RPMI8226 (cell line): ENCODE measurements around the gene POLR2A.

ENCODE experiments used
- DNase-seq: peaks from one replicate; pipeline ENCODE4 v3.0.0-alpha.2; 2015

Gene POLR2A

DNA sequence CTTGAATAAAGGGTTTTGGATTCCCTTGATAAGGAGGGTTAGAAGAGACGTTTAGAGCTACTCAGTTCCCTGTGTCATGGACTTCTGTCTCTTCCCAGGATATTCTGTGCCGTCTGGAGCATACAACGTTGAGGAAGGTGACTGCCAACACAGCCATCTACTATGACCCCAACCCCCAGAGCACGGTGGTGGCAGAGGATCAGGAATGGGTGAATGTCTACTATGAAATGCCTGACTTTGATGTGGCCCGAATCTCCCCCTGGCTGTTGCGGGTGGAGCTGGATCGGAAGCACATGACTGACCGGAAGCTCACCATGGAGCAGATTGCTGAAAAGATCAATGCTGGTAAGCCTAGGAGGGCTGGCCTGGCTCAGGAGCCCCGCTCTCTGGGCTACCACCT lies 24.7 kb downstream of the POLR2A start:
- DNase-seq, result no peak

- DNase-seq, result no peak
Measured at GRCh38 chr17:7509937-7510336, 25.8 kb downstream of the POLR2A start.

GRCh38 chr17:7511108-7511507 lies 26.9 kb downstream of the POLR2A start:
- no peak for DNase-seq

- DNase-seq, result no peak
Measured at GRCh38 chr17:7512105-7512504, 27.9 kb downstream of the POLR2A start.

DNA sequence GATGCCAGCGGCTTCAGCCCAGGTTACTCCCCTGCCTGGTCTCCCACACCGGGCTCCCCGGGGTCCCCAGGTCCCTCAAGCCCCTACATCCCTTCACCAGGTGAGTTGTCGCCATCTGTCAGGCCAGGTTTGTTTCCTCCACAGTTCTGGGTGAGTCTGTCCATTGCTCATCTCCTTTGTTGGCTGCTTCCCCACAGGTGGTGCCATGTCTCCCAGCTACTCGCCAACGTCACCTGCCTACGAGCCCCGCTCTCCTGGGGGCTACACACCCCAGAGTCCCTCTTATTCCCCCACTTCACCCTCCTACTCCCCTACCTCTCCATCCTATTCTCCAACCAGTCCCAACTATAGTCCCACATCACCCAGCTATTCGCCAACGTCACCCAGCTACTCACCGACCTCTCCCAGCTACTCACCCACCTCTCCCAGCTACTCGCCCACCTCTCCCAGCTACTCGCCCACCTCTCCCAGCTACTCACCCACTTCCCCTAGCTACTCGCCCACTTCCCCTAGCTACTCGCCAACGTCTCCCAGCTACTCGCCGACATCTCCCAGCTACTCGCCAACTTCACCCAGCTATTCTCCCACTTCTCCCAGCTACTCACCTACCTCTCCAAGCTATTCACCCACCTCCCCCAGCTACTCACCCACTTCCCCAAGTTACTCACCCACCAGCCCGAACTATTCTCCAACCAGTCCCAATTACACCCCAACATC lies 28.8 kb downstream of the POLR2A start:
- DNase-seq, result no peak

- no peak for DNase-seq
Measured at GRCh38 chr17:7513850-7514419, 29.8 kb downstream of the POLR2A start.

- DNase-seq, result no peak
Measured at GRCh38 chr17:7515911-7516610, 31.9 kb downstream of the POLR2A start.

DNA sequence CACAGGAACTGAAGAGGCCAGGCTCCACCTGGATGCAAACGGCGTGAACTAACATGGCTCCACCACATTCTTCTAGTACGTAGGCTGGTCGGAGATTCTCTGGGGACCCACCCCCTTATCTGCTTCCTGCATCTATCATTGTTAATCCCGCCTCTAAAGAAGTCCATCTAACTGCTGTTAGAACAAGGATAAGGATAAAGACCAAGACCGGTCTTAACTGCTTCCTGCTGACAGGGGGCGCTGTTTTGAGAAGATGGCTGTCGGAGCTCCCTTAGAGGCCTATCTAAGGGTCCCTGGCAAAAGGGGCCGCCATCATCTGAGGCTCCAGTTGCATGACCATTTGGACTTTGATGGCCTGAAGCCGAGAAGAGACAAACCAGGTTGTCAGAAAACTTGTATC lies 38.9 kb downstream of the POLR2A start:
- DNase-seq, result peak; percentile 32

DNA sequence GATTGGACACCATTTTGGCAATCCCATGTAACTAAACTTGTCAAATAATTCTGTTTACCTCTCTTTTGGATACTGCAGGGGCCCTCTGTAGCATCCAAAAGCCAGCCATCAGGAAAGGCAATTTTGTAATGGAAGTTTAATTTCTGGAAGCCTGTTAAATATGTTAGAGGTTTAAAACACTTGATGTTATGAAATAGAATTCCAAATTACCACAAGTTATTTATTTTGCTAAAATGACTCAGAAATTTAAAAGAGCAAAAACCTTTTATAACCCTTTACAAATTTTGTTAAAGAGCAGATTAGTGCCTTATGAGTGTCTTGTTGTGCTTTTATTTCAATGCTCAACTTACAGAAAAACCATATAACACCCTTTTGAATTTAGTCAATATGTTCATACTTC lies 44.7 kb downstream of the POLR2A start:
- no peak for DNase-seq

DNA sequence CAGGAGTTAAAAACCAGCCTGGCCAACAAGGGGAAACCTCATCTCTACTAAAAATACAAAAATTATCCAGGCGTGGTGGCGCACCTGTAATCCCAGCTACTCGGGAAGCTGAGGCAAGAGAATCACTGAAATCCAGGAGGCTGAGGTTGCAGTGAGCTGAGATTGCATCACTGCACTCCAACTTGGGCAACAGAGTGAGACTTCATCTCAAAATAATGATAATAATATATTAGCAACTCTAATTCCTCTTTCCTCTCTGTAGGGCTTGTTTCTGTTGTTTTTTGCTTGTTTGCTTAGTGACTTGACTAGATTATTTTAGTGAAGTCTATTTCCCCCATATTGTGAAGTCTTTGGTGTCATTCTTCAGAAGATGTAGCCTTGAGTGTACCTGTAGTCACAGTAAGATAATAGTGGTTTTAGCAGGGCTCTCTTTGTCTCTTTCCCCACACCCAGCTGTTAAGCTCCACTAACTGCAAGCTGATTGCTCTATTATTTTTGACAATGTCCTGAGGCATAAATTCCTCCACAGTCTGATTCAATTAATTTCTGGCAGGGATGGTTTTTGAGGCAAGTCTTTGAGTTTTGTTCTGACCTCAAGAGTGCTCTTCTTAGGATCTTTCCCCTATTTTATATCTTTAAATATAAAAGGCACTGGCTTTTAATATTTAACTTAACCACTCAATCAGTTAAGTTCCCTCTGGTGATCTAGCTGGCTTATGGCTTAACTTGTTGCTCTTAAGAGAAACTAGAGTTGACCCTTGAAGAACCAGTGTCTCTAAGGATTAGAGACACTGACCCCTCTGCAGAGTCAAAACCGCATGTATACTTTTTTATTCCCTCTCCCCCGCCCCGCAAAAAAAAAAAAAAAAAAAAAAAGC lies 46.1 kb downstream of the POLR2A start:
- no peak for DNase-seq

DNA sequence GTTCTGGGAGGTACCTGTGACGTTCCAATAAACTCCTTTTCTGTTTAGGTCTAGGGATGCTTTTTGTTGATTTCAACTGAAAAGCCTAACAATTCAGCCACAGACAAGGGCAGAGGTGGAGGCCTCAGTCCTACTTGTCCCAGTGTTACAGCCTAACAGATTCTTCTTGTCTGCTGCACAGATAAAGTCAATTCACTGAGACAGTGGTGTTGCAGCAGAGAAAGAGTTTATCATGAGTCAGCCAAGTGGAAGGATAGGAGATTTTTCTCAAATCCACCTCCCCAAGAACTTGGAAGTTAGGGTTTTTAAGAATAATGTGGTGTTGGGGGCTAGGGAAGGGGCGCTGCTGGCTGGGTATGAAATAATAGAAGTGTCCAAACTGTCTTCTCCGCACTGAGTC lies 53.9 kb downstream of the POLR2A start:
- DNase-seq, result no peak

GRCh38 chr17:7538891-7539545 lies 54.9 kb downstream of the POLR2A start:
- DNase-seq, result no peak

DNA sequence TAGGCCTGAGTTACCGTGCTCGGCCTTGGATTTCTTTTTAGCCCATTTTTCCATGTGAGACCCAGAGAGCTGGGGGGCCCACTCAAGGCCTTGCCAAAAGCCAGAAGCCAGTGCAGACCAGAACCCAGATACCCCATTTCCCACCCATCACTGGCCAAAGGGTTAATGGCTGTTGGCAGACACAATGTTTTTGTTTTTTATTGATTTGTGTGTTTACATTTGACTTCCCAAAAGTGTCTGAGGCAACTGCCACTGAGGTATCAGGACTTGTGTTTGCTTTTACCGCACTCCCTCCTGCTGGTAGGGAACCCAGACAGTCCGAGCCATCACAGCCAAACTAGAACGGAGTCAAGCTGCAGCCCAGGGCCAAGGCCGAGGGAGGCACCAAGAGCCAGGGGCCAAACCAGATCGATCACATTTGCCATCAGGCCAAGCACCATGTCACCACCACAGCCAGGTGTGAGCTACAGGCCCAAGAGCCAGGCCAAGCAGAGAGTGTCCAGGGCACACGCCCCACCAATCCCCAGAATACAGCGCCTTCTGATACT lies 57.0 kb downstream of the POLR2A start:
- DNase-seq, result no peak

GRCh38 chr17:7544911-7545310 lies 60.7 kb downstream of the POLR2A start:
- no peak for DNase-seq

DNA sequence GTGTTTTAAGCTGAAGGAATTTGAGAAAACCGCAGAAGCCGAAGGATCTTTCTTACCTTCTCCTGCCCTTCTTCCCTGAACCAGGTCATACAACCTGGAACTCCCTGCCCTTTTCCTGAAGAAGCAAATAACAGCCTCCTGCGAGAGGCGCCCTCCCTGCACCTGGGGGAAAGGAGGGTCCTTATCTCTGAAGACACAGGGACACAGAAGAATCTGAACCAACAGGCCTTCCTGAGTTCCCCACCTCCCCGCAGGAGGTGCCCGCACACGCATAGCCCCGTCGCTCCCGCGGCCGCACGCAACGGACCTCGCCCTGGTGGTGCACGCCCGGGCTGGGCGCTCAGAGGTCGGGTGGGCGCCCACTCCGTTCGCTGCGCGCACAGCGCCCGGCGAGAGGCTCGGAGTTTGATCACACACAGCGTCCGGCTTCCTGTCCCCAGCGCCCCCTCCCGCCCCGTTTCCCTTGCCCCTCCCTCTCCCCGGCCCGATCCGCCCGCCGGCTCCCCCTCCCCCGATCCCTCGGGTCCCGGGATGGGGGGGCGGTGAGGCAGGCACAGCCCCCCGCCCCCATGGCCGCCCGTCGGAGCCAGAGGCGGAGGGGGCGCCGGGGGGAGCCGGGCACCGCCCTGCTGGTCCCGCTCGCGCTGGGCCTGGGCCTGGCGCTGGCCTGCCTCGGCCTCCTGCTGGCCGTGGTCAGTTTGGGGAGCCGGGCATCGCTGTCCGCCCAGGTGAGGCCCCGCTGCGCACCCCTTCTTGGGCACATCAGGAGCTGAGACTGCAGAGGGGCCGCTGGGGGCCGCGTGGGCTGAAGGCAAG lies 64.6 kb downstream of the POLR2A start, which contains the start of gene TNFSF12:
Gene TNFSF12, plus strand, starts transcription at position 474 of the 816 bp plus-strand sequence. Its CDS starts 96 bp downstream, at position 570.
- no peak for DNase-seq
